ENCODE measurements around the gene ERMP1.

The ERMP1 gene

GRCh38 chr9:5773324-5773999 is 59.5 kb downstream of the ERMP1 start:
- no peak for DNase-seq

- no peak for DNase-seq
These were observed 64.7 kb downstream of the ERMP1 start for GRCh38 chr9:5767968-5768932.

- DNase-seq = no peak
These were observed 68.6 kb downstream of the ERMP1 start for GRCh38 chr9:5764130-5764868.

GRCh38 chr9:5762421-5762820 is 70.5 kb downstream of the ERMP1 start:
- DNase-seq = no peak

GRCh38 chr9:5760338-5760737 is 72.6 kb downstream of the ERMP1 start:
- DNase-seq = no peak

GRCh38 chr9:5756633-5757032 is 76.3 kb downstream of the ERMP1 start:
- no peak for DNase-seq

- DNase-seq = no peak
These were observed 82.3 kb downstream of the ERMP1 start for GRCh38 chr9:5750569-5750968.

GRCh38 chr9:5749306-5749705 is 83.6 kb downstream of the ERMP1 start:
- DNase-seq = no peak

GRCh38 chr9:5748438-5748837 is 84.5 kb downstream of the ERMP1 start:
- DNase-seq = no peak

- DNase-seq = no peak
These were observed 89.8 kb downstream of the ERMP1 start for GRCh38 chr9:5743109-5743508.

- DNase-seq = no peak
These were observed 96.2 kb downstream of the ERMP1 start for GRCh38 chr9:5736563-5737346.

GRCh38 chr9:5735072-5735471 is 97.8 kb downstream of the ERMP1 start:
- DNase-seq = no peak
